GM18951 (cell line): Measurements from ENCODE around the gene NEDD4L.

Experiments used
- POLR2A ChIP-seq: IDR thresholded peaks from 4 replicates; pipeline ENCODE4 v1.6.1; 2011; ENCODE audit warnings: mild to moderate bottlenecking; ENCODE audit not compliant: insufficient read length, insufficient read depth; ENCODE audit errors: extremely low read depth
- in situ Hi-C: fragments of 300-500 bp; cut with MboI; formaldehyde crosslinking; loops from one replicate; pipeline ENCODE4 v1.12.0; 2022; ENCODE audit warnings: low sequenced_read_pairs, mixed read lengths, inconsistent platforms; ENCODE audit not compliant: unreplicated experiment

NEDD4L gene

GRCh38 chr18:58394602-58395425, 350.8 kb downstream of the NEDD4L start:
- in situ Hi-C loops, result loop anchor here (25.0 kb wide), 1 partner anchor 367 kb away; no protein-coding TSS in a partner anchor
- no peak for TF ChIP-seq POLR2A

- in situ Hi-C loops, result loop anchor here (25.0 kb wide), 1 partner anchor 366 kb away; no protein-coding TSS in a partner anchor
- TF ChIP-seq POLR2A, result no peak
Measured at GRCh38 chr18:58396144-58396543, 352.1 kb downstream of the NEDD4L start.

GRCh38 chr18:58396966-58397365, 352.9 kb downstream of the NEDD4L start:
- in situ Hi-C loops, result loop anchor here (25.0 kb wide), 1 partner anchor 365 kb away; no protein-coding TSS in a partner anchor
- no peak for TF ChIP-seq POLR2A

GRCh38 chr18:58397385-58398132, 353.5 kb downstream of the NEDD4L start:
- in situ Hi-C loops, result loop anchor here (25.0 kb wide), 1 partner anchor 365 kb away; no protein-coding TSS in a partner anchor
- TF ChIP-seq POLR2A, result no peak

GRCh38 chr18:58398648-58399398, 354.8 kb downstream of the NEDD4L start:
- in situ Hi-C loops, result loop anchor here (25.0 kb wide), 1 partner anchor 363 kb away; no protein-coding TSS in a partner anchor
- TF ChIP-seq POLR2A, result no peak

- TF ChIP-seq POLR2A, result no peak
- in situ Hi-C loops, result no loop called here
Measured at GRCh38 chr18:58400331-58400870, 356.4 kb downstream of the NEDD4L start.

- in situ Hi-C loops, result no loop called here
- TF ChIP-seq POLR2A, result no peak
Measured at GRCh38 chr18:58401191-58401590, 357.2 kb downstream of the NEDD4L start.

GRCh38 chr18:58402247-58402646, 358.2 kb downstream of the NEDD4L start:
- no peak for TF ChIP-seq POLR2A
- in situ Hi-C loops, result no loop called here

GRCh38 chr18:58402951-58403702, 359.1 kb downstream of the NEDD4L start:
- in situ Hi-C loops, result no loop called here
- TF ChIP-seq POLR2A, result no peak

GRCh38 chr18:58403799-58404455, 359.9 kb downstream of the NEDD4L start:
- in situ Hi-C loops, result no loop called here
- TF ChIP-seq POLR2A, result no peak

- in situ Hi-C loops, result no loop called here
- no peak for TF ChIP-seq POLR2A
Measured at GRCh38 chr18:58405107-58405898, 361.3 kb downstream of the NEDD4L start.
